Stimulated activated CD8-positive, alpha-beta memory T cell treated with anti-CD3 and anti-CD28 coated beads, Interleukin-15, amount 100 ng/mL, for 1 hour (primary cell): ENCODE data around the gene SLC4A1AP.
"Not testable (repeated sequence)": the region's sequence is repeated elsewhere in the genome, so short reads cannot be mapped to it uniquely, and the experiment has no call there.

Experiments used
- DNase-seq: peaks from one replicate; pipeline ENCODE4 v3.0.0-alpha.2; 2020; ENCODE audit warnings: low read depth

Gene SLC4A1AP

GRCh38 chr2:27663285-27664153 lies at the start of gene SLC4A1AP, which contains the start of gene SUPT7L:
Gene SLC4A1AP (plus strand): TSS chr2:27663889. CDS start chr2:27663915, 26 bp downstream.
Gene SUPT7L (minus strand): TSS chr2:27663614. CDS start chr2:27662192, 1,422 bp downstream.
- DNase-seq, result peak; percentile 58

GRCh38 chr2:27613985-27614384 lies 49.7 kb upstream of the SLC4A1AP start:
- no peak for DNase-seq

GRCh38 chr2:27615316-27615715 lies 48.4 kb upstream of the SLC4A1AP start:
- DNase-seq, result no peak

- DNase-seq, result no peak
These were observed 42.2 kb upstream of the SLC4A1AP start for GRCh38 chr2:27621524-27621923.

GRCh38 chr2:27622921-27623384 lies 40.7 kb upstream of the SLC4A1AP start:
- no peak for DNase-seq

- no peak for DNase-seq
These were observed 38.7 kb upstream of the SLC4A1AP start for GRCh38 chr2:27624943-27625342.

GRCh38 chr2:27626323-27626722 lies 37.4 kb upstream of the SLC4A1AP start:
- DNase-seq, result not testable (repeated sequence)

GRCh38 chr2:27626921-27627320 lies 36.8 kb upstream of the SLC4A1AP start:
- DNase-seq, result not testable (repeated sequence)

GRCh38 chr2:27627963-27628766 lies 35.5 kb upstream of the SLC4A1AP start:
- DNase-seq, result no peak

GRCh38 chr2:27628767-27629709 lies 34.7 kb upstream of the SLC4A1AP start, which contains the start of the genes CCDC121 and GPN1:
Gene CCDC121 (minus strand): TSS chr2:27629012. CDS start chr2:27627799, 1,213 bp downstream.
Gene GPN1 (plus strand): TSS chr2:27629050. CDS start chr2:27629059, 9 bp downstream.
- peak; percentile 90 for DNase-seq

GRCh38 chr2:27630257-27630656 lies 33.4 kb upstream of the SLC4A1AP start:
- DNase-seq, result not testable (repeated sequence)

- no peak for DNase-seq
These were observed 29.4 kb upstream of the SLC4A1AP start for GRCh38 chr2:27634291-27634690.

GRCh38 chr2:27636766-27637165 lies 26.9 kb upstream of the SLC4A1AP start:
- DNase-seq, result no peak

GRCh38 chr2:27638037-27638637 lies 25.6 kb upstream of the SLC4A1AP start:
- DNase-seq, result no peak

GRCh38 chr2:27638709-27639108 lies 25.0 kb upstream of the SLC4A1AP start:
- no peak for DNase-seq

- no peak for DNase-seq
These were observed 22.9 kb upstream of the SLC4A1AP start for GRCh38 chr2:27640722-27641245.

GRCh38 chr2:27645197-27645596 lies 18.5 kb upstream of the SLC4A1AP start:
- no peak for DNase-seq

GRCh38 chr2:27647289-27647688 lies 16.4 kb upstream of the SLC4A1AP start:
- DNase-seq, result no peak

GRCh38 chr2:27647737-27648136 lies 16.0 kb upstream of the SLC4A1AP start:
- no peak for DNase-seq

GRCh38 chr2:27651056-27651455 lies 12.6 kb upstream of the SLC4A1AP start:
- DNase-seq, result no peak

GRCh38 chr2:27652341-27652740 lies 11.3 kb upstream of the SLC4A1AP start:
- DNase-seq, result no peak
